Smooth muscle cell (in vitro differentiated cells): ENCODE data around the gene FCHO2. TPM values are rescaled to one million over a fixed set of nuclear protein-coding genes. Genes with fewer than 3 reads are reported as not detected.
"Not testable (repeated sequence)": the region's sequence is repeated elsewhere in the genome, so short reads cannot be mapped to it uniquely, and the experiment has no call there.

ENCODE experiments used
- DNase-seq: peaks from one replicate; lab custom pipeline; 2025; ENCODE audit not compliant: unreplicated experiment; lab: John Stamatoyannopoulos, UW
- H2AFZ ChIP-seq: fragments of 200-600 bp; sonication (generic); 2 replicates; pipeline ENCODE4 v1.6.0; 2016; ENCODE audit warnings: antibody characterized with exemption, low read depth, mild to moderate bottlenecking
- H3F3A ChIP-seq: fragments of 200-600 bp; sonication (generic); 2 replicates; pipeline ENCODE4 v1.6.0; 2017; ENCODE audit warnings: antibody characterized with exemption, low read depth
- H3K27ac ChIP-seq: fragments of 200-600 bp; sonication (generic); 2 replicates; pipeline ENCODE4 v1.5.1; 2016; ENCODE audit warnings: low read depth, mild to moderate bottlenecking
- H3K27me3 ChIP-seq: fragments of 200-600 bp; sonication (generic); 2 replicates; pipeline ENCODE4 v1.6.1; 2016; ENCODE audit warnings: low read depth, mild to moderate bottlenecking
- H3K36me3 ChIP-seq: fragments of 200-600 bp; sonication (generic); 2 replicates; pipeline ENCODE4 v1.5.1; 2016; ENCODE audit warnings: low read depth
- H3K4me1 ChIP-seq: fragments of 200-600 bp; sonication (generic); 2 replicates; pipeline ENCODE4 v1.5.1; 2016; ENCODE audit warnings: low read depth
- H3K4me2 ChIP-seq: fragments of 200-600 bp; sonication (generic); 2 replicates; pipeline ENCODE4 v1.6.0; 2016; ENCODE audit warnings: mild to moderate bottlenecking
- H3K4me3 ChIP-seq: fragments of 200-600 bp; sonication (generic); 2 replicates; pipeline ENCODE4 v1.5.1; 2016; ENCODE audit warnings: mild to moderate bottlenecking
- H3K79me2 ChIP-seq: fragments of 200-600 bp; sonication (generic); 2 replicates; pipeline ENCODE4 v1.6.0; 2016; ENCODE audit warnings: low read depth, mild to moderate bottlenecking
- H3K9ac ChIP-seq: fragments of 200-600 bp; sonication (generic); 2 replicates; pipeline ENCODE4 v1.6.0; 2016; ENCODE audit warnings: low read depth
- H3K9me3 ChIP-seq: fragments of 200-600 bp; sonication (generic); replicated peaks from 2 replicates; pipeline ENCODE4 v1.5.1; 2016; ENCODE audit warnings: low read depth
- H4K20me1 ChIP-seq: fragments of 200-600 bp; sonication (generic); 2 replicates; pipeline ENCODE4 v1.6.0; 2016; ENCODE audit warnings: low read depth
- CTCF ChIP-seq: fragments of 200-600 bp; sonication (generic); IDR thresholded peaks from 2 replicates; pipeline ENCODE4 v1.5.1; 2017; ENCODE audit warnings: borderline replicate concordance, mild to moderate bottlenecking, antibody characterized with exemption; ENCODE audit not compliant: insufficient read depth, poor library complexity, severe bottlenecking
- WGBS: methylation state at CpG from one replicate; pipeline ENCODE4 v1.1.7; 2016; ENCODE audit warnings: low lambda C conversion rate; 5-methylcytosine and 5-hydroxymethylcytosine counted together
- polyA plus RNA-seq: library from polyadenylated mRNA; unstranded; fragments of >200 nt; fragmentation: Nextera tagmentation; extraction: Ambion mirVana; gene quantifications from 2 replicates; pipeline ENCODE4 v1.2.1, GENCODE V29; 2016
- total RNA-seq: library from RNA; depleted of rRNA; stranded (reverse); fragments of >200 nt; gene quantifications from 2 replicates; pipeline ENCODE4 v1.2.3, GENCODE V29; 2014

Gene FCHO2
- total and polyA plus RNA-seq, 2 experiments from 2014 or later = 4.9 to 27.8 TPM

- DNase-seq = no peak
- no peak overlapping the region for H3K4me3 ChIP-seq
- no peaks in the 10 kb centered on the region for H3K79me2 ChIP-seq
- TF ChIP-seq CTCF = no peak
- H3K27ac ChIP-seq = no peak overlapping the region
- 84% methylated on average over 3 of the region's 3 CpGs for WGBS
- no peaks in the 10 kb centered on the region for H3K4me1 ChIP-seq
- no peaks in the 10 kb centered on the region for H4K20me1 ChIP-seq
- peaks cover 4% of the 10 kb centered on the region for H3K36me3 ChIP-seq
- no peak overlapping the region for H3K9ac ChIP-seq
- no peak overlapping the region for H3K4me2 ChIP-seq
- H3K27me3 ChIP-seq = no peaks in the 10 kb centered on the region
- H2AFZ ChIP-seq = no peak overlapping the region
- H3K9me3 ChIP-seq = no peaks in the 10 kb centered on the region
- H3F3A ChIP-seq = no peaks in the 10 kb centered on the region
Measured at GRCh38 chr5:73005886-73006285, 50.0 kb downstream of the FCHO2 start.

GRCh38 chr5:73007051-73007450, 51.2 kb downstream of the FCHO2 start:
- DNase-seq = no peak

GRCh38 chr5:73008831-73009230, 53.0 kb downstream of the FCHO2 start:
- DNase-seq = no peak
- H3K9ac ChIP-seq = no peak overlapping the region
- H3K79me2 ChIP-seq = no peaks in the 10 kb centered on the region
- H3K27ac ChIP-seq = no peak overlapping the region
- H3K4me3 ChIP-seq = no peak overlapping the region
- H3K9me3 ChIP-seq = no peaks in the 10 kb centered on the region
- H3K4me1 ChIP-seq = no peaks in the 10 kb centered on the region
- H3F3A ChIP-seq = no peaks in the 10 kb centered on the region
- H3K36me3 ChIP-seq = peaks cover 4% of the 10 kb centered on the region
- H3K27me3 ChIP-seq = no peaks in the 10 kb centered on the region
- H4K20me1 ChIP-seq = no peaks in the 10 kb centered on the region
- 81% methylated on average over 1 of the region's 1 CpG for WGBS
- no peak overlapping the region for H3K4me2 ChIP-seq
- H2AFZ ChIP-seq = no peak overlapping the region
- TF ChIP-seq CTCF = no peak

More at GRCh38 chr5:73007051-73007450, 51.2 kb downstream of the FCHO2 start:
- WGBS = 96% methylated on average over 4 of the region's 4 CpGs
- H3K4me2 ChIP-seq = no peak overlapping the region
- H3K36me3 ChIP-seq = peaks cover 4% of the 10 kb centered on the region
- H3K9ac ChIP-seq = no peak overlapping the region
- H3F3A ChIP-seq = no peaks in the 10 kb centered on the region
- no peak overlapping the region for H3K4me3 ChIP-seq
- H3K27ac ChIP-seq = no peak overlapping the region
- no peaks in the 10 kb centered on the region for H3K9me3 ChIP-seq
- no peak overlapping the region for H2AFZ ChIP-seq
- no peaks in the 10 kb centered on the region for H4K20me1 ChIP-seq
- no peaks in the 10 kb centered on the region for H3K79me2 ChIP-seq
- no peaks in the 10 kb centered on the region for H3K27me3 ChIP-seq
- no peak for TF ChIP-seq CTCF
- no peaks in the 10 kb centered on the region for H3K4me1 ChIP-seq

- not testable (repeated sequence) for H3K4me1 ChIP-seq, DNase-seq, H3K9ac ChIP-seq, H3K4me2 ChIP-seq, H3K27ac ChIP-seq, H3K27me3 ChIP-seq, H3K4me3 ChIP-seq, H4K20me1 ChIP-seq, H3K79me2 ChIP-seq, H2AFZ ChIP-seq, H3K36me3 ChIP-seq, H3K9me3 ChIP-seq, H3F3A ChIP-seq
- WGBS = 98% methylated on average over 9 of the region's 9 CpGs
Measured at GRCh38 chr5:73011612-73012011, 55.8 kb downstream of the FCHO2 start.
